Keratinocyte (primary cell): ENCODE measurements around the gene ARHGAP22. TPM values are rescaled to one million over a fixed set of nuclear protein-coding genes. Genes with fewer than 3 reads are reported as not detected.
A peak's percentile ranks its signal among the peaks of the same experiment; 100 is the strongest.

ENCODE experiments used
- DNase-seq: peaks from one replicate; pipeline ENCODE4 v3.0.0-alpha.2; 2011; ENCODE audit warnings: low read depth, missing footprints, low spot score
- FAIRE-seq: peaks from 2 replicates; lab custom pipeline; 2011; peaks lifted over from hg19 to GRCh38; lab: Jason Lieb, UNC
- H2AFZ ChIP-seq: 2 replicates; pipeline ENCODE4 v1.6.0; 2012; ENCODE audit warnings: low read length, control low read depth, inconsistent platforms; ENCODE audit not compliant: control insufficient read depth
- H3K27ac ChIP-seq: 2 replicates; pipeline ENCODE4 v1.5.1; 2011; ENCODE audit warnings: low read length; ENCODE audit not compliant: control insufficient read depth, insufficient read depth
- H3K27me3 ChIP-seq: 3 replicates; pipeline ENCODE4 v1.6.0; 2011; ENCODE audit warnings: low read length; ENCODE audit not compliant: control insufficient read depth, insufficient read depth; ENCODE audit errors: extremely low read depth
- H3K36me3 ChIP-seq, 2 experiments: 2 replicates in 1 of 2; 3 replicates in 1 of 2; pipeline ENCODE4 v1.5.1; 2011; ENCODE audit warnings: low read length in 2 of 2, mild to moderate bottlenecking in 1 of 2; ENCODE audit not compliant: control insufficient read depth in 2 of 2, insufficient read depth in 2 of 2; ENCODE audit errors: extremely low read depth in 1 of 2
- H3K4me1 ChIP-seq: 3 replicates; pipeline ENCODE4 v1.5.1; 2011; ENCODE audit warnings: low read length; ENCODE audit not compliant: control insufficient read depth, insufficient read depth; ENCODE audit errors: extremely low read depth
- H3K4me2 ChIP-seq: 3 replicates; pipeline ENCODE4 v1.6.0; 2011; ENCODE audit warnings: low read depth, low read length; ENCODE audit not compliant: control insufficient read depth, insufficient read depth; ENCODE audit errors: extremely low read depth
- H3K4me3 ChIP-seq, 3 experiments: fragments of 200-600 bp in 1 of 3; sonication (generic) in 1 of 3; 2 replicates in 2 of 3; 3 replicates in 1 of 3; pipeline ENCODE4 v1.5.1; 2011 to 2016; ENCODE audit warnings: low read length in 3 of 3, mild to moderate bottlenecking in 3 of 3, control low read depth in 2 of 3, inconsistent platforms in 1 of 3, low read depth in 1 of 3, mixed read lengths in 1 of 3, mixed run types in 1 of 3, moderate library complexity in 1 of 3; ENCODE audit not compliant: control insufficient read depth in 2 of 3, insufficient read depth in 2 of 3; ENCODE audit errors: extremely low read depth in 1 of 3
- H3K79me2 ChIP-seq: 2 replicates; pipeline ENCODE4 v1.6.0; 2012; ENCODE audit warnings: low read length; ENCODE audit not compliant: control insufficient read depth, insufficient read depth
- H3K9ac ChIP-seq: 3 replicates; pipeline ENCODE4 v1.6.0; 2011; ENCODE audit warnings: low read length; ENCODE audit not compliant: control insufficient read depth, insufficient read depth; ENCODE audit errors: extremely low read depth
- H3K9me1 ChIP-seq: 3 replicates; pipeline ENCODE4 v1.6.0; 2011; ENCODE audit warnings: low read length; ENCODE audit not compliant: control insufficient read depth, insufficient read depth; ENCODE audit errors: extremely low read depth
- H3K9me3 ChIP-seq: 2 replicates; pipeline ENCODE4 v1.5.1; 2012; ENCODE audit warnings: low read depth, low read length; ENCODE audit not compliant: control insufficient read depth
- H4K20me1 ChIP-seq: 3 replicates; pipeline ENCODE4 v1.6.0; 2011; ENCODE audit warnings: low read length; ENCODE audit not compliant: control insufficient read depth, insufficient read depth; ENCODE audit errors: extremely low read depth
- EZH2 ChIP-seq: IDR thresholded peaks from one replicate; pipeline ENCODE4 v1.6.1; 2012; ENCODE audit warnings: inconsistent platforms, mild to moderate bottlenecking, low read length, moderate library complexity
- dilution Hi-C: fragments of 300-500 bp; cut with MboI; formaldehyde crosslinking; loops from one replicate; pipeline ENCODE4 v1.7.0; 2020; ENCODE audit warnings: low sequenced_read_pairs; ENCODE audit not compliant: extremely low pct_ligation_motif_present
- polyA plus RNA-seq, 5 experiments: library from polyadenylated mRNA; depleted of rRNA in 3 of 5; stranded (reverse) in 3 of 5; stranded (forward) in 1 of 5; unstranded in 1 of 5; fragments of >200 nt; gene quantifications; 1 replicate in 1 of 5; 2 replicates in 3 of 5; 3 replicates in 1 of 5; pipeline versions ENCODE4 v1.2.1 to v1.2.3, GENCODE V29; 2011 to 2012; ENCODE audit warnings: missing spikeins in 2 of 5, low read depth in 1 of 5, low replicate concordance in 1 of 5
- TF ChIP-seq, protein P1 (sequence below), 3 experiments: IDR thresholded peaks in 1 of 3; conservative IDR thresholded peaks in 1 of 3; optimal IDR thresholded peaks in 1 of 3; 2 replicates in 2 of 3; 3 replicates in 1 of 3; pipeline versions ENCODE3 to v1.5.1; 2011; ENCODE audit warnings: low read length in 3 of 3, mild to moderate bottlenecking in 3 of 3, moderate library complexity in 2 of 3, control low read depth in 1 of 3, inconsistent platforms in 1 of 3; ENCODE audit not compliant: insufficient read depth in 2 of 3; ENCODE audit errors: extremely low read depth in 1 of 3

ARHGAP22 gene
- polyA plus RNA-seq, 1 donor (not counting 4 experiments of a cell fraction or from before 2014, with no cell fraction given), result 4.9 TPM

DNA sequence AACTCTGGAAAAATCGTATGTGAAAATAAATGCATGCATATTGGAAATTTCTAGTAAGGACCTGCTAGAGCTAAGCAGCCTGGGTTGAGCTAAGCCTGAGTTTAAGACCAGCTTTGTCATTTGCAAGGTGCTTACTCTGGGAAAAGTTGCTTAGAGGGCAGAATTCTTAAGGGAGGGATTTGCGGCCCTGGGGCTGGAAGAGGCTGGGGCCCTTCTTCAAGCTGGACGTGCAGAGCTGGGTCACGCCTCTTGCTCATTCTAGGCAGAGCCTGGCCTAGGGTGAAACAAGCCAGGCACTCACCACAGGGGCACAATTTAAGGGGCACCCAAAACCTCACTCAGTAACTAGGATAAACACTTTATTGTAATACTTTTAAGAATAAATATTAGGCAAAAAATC lies 137.2 kb downstream of the ARHGAP22 start:
- Histone ChIP-seq H3K4me2 (no peak overlapping the region), H3K79me2 (no peaks in the 10 kb centered on the region), H3K27ac (no peak overlapping the region), H3K36me3 (no peaks in the 10 kb centered on the region), H3K4me3 (no peak overlapping the region), H3K9me3 (no peaks in the 10 kb centered on the region), H4K20me1 (no peaks in the 10 kb centered on the region), H3K9ac (no peak overlapping the region), H2AFZ (no peak overlapping the region), H3K27me3 (no peaks in the 10 kb centered on the region), H3K4me1 (peaks cover 42% of the 10 kb centered on the region), H3K9me1 (no peaks in the 10 kb centered on the region)
- TF ChIP-seq EZH2, result no peak
- TF ChIP-seq, protein P1, sequence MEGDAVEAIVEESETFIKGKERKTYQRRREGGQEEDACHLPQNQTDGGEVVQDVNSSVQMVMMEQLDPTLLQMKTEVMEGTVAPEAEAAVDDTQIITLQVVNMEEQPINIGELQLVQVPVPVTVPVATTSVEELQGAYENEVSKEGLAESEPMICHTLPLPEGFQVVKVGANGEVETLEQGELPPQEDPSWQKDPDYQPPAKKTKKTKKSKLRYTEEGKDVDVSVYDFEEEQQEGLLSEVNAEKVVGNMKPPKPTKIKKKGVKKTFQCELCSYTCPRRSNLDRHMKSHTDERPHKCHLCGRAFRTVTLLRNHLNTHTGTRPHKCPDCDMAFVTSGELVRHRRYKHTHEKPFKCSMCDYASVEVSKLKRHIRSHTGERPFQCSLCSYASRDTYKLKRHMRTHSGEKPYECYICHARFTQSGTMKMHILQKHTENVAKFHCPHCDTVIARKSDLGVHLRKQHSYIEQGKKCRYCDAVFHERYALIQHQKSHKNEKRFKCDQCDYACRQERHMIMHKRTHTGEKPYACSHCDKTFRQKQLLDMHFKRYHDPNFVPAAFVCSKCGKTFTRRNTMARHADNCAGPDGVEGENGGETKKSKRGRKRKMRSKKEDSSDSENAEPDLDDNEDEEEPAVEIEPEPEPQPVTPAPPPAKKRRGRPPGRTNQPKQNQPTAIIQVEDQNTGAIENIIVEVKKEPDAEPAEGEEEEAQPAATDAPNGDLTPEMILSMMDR (optimal IDR thresholded peaks at IDR 0.05 in 1 of 3, IDR thresholded peaks at IDR 0.05 in 1 of 3, conservative IDR thresholded peaks at IDR 0.05 in 1 of 3; ENCODE audit: extremely low read depth in 1 of 3, insufficient read depth in 2 of 3, low read length in 3 of 3), result no peak
- dilution Hi-C loops, result no loop called here
- FAIRE-seq (no peak), DNase-seq (no peak)

DNA sequence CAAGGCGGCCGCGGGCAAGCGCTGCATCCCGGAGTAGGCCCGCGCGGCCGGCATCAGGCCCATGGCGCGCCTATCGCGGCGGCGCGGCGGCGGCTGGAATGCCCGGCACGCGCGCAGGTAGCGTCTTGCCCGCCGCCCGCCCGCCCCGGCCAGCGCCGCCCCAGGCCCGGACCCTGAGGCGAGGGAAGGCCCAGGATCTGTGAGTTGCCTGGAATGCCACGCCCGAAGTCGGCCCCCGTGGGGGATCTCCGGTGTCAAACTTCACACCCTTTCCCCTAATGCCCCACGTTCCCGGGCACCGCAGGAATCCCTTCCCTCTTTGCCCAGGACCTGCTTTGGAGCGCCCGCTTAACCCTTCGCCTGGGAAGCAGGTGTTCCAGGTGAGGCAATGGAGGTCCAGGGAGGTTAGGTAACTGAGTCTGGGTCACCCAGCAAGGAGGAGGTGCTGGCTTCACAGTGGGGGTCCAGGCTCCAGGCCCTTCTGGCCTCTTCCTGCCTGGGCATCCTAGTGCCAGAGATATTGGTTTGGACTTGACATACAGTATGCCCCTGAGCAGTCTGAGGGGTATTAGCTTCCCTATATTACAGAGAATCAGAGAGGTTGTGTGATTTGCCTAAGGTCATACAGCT lies 138.1 kb downstream of the ARHGAP22 start:
- H3K4me2 ChIP-seq, result peak overlapping the region; percentile 83

More for the DNA sequence above, 138.1 kb downstream of the ARHGAP22 start:
- Histone ChIP-seq H4K20me1 (no peaks in the 10 kb centered on the region), H3K9me1 (no peaks in the 10 kb centered on the region), H3K9ac (peak overlapping the region; percentile 73), H3K79me2 (no peaks in the 10 kb centered on the region), H3K9me3 (no peaks in the 10 kb centered on the region), H3K27me3 (no peaks in the 10 kb centered on the region), H3K4me3 (no peak overlapping the region), H2AFZ (no peak overlapping the region), H3K27ac (no peak overlapping the region), H3K36me3 (no peaks in the 10 kb centered on the region), H3K4me1 (peaks cover 41% of the 10 kb centered on the region)
- no peak for FAIRE-seq
- dilution Hi-C loops, result no loop called here
- TF ChIP-seq, protein P1 (optimal IDR thresholded peaks at IDR 0.05 in 1 of 3, IDR thresholded peaks at IDR 0.05 in 1 of 3, conservative IDR thresholded peaks at IDR 0.05 in 1 of 3; ENCODE audit: extremely low read depth in 1 of 3, insufficient read depth in 2 of 3, low read length in 3 of 3), result no peak
- no peak for TF ChIP-seq EZH2
- peak; percentile 77 for DNase-seq
